UCSD-AML1 (cell line): ENCODE measurements around the gene GFRA3.
A peak's percentile ranks its signal among the peaks of the same experiment; 100 is the strongest.
"Not testable (repeated sequence)": the region's sequence is repeated elsewhere in the genome, so short reads cannot be mapped to it uniquely, and the experiment has no call there.

ENCODE experiments used
- DNase-seq: peaks from one replicate; lab custom pipeline; 2025; ENCODE audit not compliant: unreplicated experiment; lab: John Stamatoyannopoulos, UW

The GFRA3 gene

GRCh38 chr5:138274189-138274853 lies at the start of gene GFRA3:
TSS of gene GFRA3 (minus strand) at chr5:138274621. CDS start at chr5:138274424, 197 bp downstream.
- DNase-seq, result no peak

GRCh38 chr5:138318211-138318610 lies 43.8 kb upstream of the GFRA3 start:
- not testable (repeated sequence) for DNase-seq

GRCh38 chr5:138316355-138316754 lies 41.9 kb upstream of the GFRA3 start:
- DNase-seq, result no peak

GRCh38 chr5:138315751-138316278 lies 41.4 kb upstream of the GFRA3 start:
- no peak for DNase-seq

GRCh38 chr5:138305797-138306196 lies 31.4 kb upstream of the GFRA3 start:
- peak; percentile 30 for DNase-seq

GRCh38 chr5:138303372-138303771 lies 29.0 kb upstream of the GFRA3 start:
- no peak for DNase-seq

- no peak for DNase-seq
These were observed 14.9 kb upstream of the GFRA3 start for GRCh38 chr5:138289296-138289695.

GRCh38 chr5:138287246-138287645 lies 12.8 kb upstream of the GFRA3 start:
- DNase-seq, result no peak

- peak; percentile 42 for DNase-seq
These were observed 8.7 kb upstream of the GFRA3 start for GRCh38 chr5:138282920-138283742.

- DNase-seq, result no peak
These were observed 6.5 kb upstream of the GFRA3 start for GRCh38 chr5:138280915-138281314.

- DNase-seq, result no peak
These were observed 2.1 kb upstream of the GFRA3 start for GRCh38 chr5:138276402-138277054.

GRCh38 chr5:138275895-138276294 lies 1.5 kb upstream of the GFRA3 start:
- DNase-seq, result no peak

- DNase-seq, result no peak
These were observed 960 bp upstream of the GFRA3 start for GRCh38 chr5:138275379-138275782.

GRCh38 chr5:138273834-138274188 lies 610 bp downstream of the GFRA3 start:
- no peak for DNase-seq

GRCh38 chr5:138272681-138273080 lies 1.7 kb downstream of the GFRA3 start:
- DNase-seq, result no peak

- no peak for DNase-seq
These were observed 3.1 kb downstream of the GFRA3 start for GRCh38 chr5:138271281-138271680.

- DNase-seq, result no peak
These were observed 10.2 kb downstream of the GFRA3 start for GRCh38 chr5:138264183-138264582.

- no peak for DNase-seq
These were observed 10.8 kb downstream of the GFRA3 start for GRCh38 chr5:138263581-138263980.

GRCh38 chr5:138258704-138259292 lies 15.6 kb downstream of the GFRA3 start:
- no peak for DNase-seq

- no peak for DNase-seq
These were observed 16.8 kb downstream of the GFRA3 start for GRCh38 chr5:138257583-138257982.

GRCh38 chr5:138252944-138253343 lies 21.5 kb downstream of the GFRA3 start:
- DNase-seq, result no peak
